Ureter (tissue), 1 donor: ENCODE measurements around the gene CDKAL1. TPM values are rescaled to one million over a fixed set of nuclear protein-coding genes. Genes with fewer than 3 reads are reported as not detected.
A peak's percentile ranks its signal among the peaks of the same experiment; 100 is the strongest.

Experiments used
- DNase-seq: peaks from one replicate; pipeline ENCODE4 v3.0.0-alpha.2; 2020; ENCODE audit warnings: low spot score
- total RNA-seq: library from RNA; stranded (reverse); gene quantifications from one replicate; pipeline ENCODE4 v1.2.4, GENCODE V29; 2023
- donor health status: DM: yes; HTN: yes; CAD: no.

CDKAL1 gene
- total RNA-seq, 1 donor from 2014 or later = 23.4 TPM

DNA sequence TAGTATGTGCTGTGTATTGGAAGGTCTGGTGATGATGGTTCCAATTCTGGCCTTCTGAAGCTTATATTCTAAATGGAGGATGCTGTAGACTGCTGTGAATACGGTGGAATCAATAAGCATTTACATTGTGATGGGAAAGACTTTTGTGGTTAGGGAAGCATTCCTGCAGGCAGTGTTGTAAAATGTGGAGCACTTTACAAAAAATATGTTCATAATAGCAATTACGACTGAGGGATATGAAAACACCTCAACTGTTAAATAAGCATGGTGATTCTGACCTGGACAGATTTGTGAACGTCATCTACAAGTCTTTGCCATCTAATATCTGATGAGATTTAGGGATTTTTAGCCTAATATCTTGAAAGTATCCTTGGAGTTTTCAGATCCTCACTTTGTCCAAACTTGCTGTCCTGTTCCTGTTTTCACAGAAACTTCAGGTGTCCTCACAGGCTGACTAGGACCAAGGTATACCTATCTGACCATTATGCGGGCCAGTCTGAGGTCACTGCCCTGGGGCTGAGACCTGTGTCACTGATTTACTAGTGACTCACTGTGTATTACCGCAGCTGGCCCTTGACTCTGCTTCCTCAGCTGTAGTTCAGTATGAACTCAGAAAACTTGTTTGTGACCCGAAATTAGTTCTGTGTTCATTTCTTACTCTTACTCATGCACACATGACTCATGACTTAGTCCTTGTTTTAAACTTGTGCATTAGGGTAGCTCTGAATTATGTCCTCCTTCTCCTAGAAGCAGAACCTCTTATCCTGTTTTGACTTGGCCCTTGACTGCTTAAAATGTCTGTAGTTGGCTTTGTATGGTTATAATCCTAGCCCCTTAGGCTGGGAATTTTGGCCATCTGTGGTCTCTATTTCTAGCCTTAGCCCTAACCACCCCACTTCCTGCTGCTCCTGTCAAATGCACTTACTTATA is 343.0 kb downstream of the CDKAL1 start:
- DNase-seq = peak; percentile 56

DNA sequence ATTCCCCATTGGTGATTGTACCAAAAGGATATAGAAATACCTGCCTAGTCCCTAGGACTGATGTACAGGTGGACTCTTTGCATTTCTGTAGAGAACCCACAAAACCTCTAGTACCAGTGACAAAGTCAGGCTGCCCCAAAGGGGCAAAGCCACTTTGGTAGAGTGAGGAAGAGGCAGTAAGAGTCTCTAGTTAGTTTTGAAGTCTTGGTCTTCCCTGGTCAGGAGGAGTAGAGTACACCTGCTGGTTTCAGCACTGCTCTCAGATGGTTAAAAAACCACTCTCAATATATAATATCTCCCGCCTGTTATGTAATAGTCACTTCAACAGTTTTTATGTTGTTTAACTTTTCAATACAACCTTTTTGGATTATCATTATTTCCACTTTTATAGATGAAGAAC is 344.9 kb downstream of the CDKAL1 start:
- DNase-seq = no peak

DNA sequence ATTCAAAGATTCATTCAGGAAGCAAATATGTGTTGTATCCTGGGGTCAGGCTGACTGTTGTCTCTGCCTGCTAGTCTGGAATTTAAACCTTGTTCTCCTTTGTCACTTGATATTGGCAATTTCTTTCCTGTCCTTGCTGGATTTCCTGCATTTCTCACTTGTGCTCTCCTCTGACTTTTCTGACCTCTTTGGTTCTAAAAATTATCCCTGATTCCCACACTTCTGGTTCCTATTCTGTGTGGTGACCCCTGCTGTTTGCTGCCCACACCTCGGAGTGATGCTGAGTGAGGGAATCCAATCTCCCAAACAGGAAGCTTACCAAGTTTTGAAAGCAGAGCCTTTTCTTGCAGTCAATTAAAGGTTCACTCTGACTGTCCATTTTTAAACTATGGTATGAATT is 345.3 kb downstream of the CDKAL1 start:
- no peak for DNase-seq

DNA sequence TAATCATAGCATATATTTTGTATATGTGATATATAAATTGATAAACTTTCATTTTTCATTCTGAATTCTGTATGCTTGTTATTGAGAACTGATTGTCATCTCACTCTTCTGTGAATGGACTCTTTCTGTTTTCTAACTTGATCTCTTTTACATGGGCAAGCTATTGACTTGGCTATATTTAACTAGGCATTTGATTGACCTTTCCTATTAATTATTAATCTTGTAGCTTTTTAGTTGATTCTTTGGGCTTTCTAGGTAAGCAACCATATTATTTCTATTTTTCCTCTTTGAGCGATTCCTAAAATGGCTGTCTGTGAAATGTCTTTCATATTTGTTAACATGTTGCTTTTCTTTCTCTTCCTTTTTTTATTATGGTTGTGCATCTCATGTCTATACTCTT is 347.1 kb downstream of the CDKAL1 start:
- no peak for DNase-seq

DNA sequence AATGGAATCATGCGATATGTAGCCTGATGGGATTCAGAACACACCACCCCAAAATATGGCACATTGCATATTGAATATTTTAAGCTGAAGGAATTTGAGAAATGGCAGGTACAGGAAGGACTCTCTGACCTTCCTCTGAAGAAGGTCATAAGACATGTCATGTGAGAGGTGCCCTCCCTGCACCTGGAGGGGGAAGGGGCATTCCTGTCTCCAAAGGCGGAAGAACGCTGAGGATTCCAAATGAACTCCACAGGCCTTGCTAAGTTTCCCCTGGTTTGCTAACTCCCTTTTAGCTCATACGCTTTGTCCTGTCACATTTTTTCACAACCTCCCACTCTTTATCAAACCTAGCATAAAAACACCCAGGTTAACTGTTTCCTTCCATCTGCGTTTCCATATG is 347.8 kb downstream of the CDKAL1 start:
- DNase-seq = no peak

DNA sequence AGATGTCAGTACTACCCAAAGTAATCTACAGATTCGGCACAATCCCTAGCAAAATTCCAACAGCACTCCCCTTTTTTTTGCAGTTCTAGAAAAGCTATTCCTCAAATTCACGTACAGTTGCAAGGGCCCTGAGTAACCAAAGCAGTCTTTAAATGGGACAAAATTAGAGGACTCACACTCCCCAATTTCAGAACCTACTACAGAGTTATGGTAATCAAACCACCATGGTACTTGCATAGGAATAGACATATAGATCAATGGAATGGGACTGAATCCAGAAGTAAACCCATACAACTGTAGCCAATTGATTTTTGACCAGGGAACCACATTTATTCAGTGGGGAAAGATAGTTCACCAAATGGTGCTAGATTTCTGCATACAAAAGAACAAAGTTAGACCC is 350.8 kb downstream of the CDKAL1 start:
- DNase-seq = no peak

DNA sequence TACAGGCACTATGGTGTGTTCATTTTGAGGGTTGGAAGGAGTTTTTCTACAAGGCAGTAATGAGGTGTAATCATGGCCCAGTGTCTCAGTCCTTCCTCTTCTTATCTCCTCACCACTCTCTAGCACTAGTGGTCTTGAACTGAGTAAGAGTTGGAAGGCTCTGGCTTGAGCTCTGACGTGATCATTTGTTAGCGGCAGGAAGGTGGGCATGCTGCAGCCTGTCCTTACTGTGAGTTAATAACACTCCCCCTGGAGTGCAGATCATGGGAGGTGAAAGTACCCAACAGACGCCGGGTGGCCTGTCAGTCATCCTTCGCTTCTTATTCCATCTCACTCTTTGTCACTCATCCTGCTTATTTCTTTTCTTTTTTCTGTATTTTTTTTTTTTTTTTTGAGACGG is 356.9 kb downstream of the CDKAL1 start:
- DNase-seq = no peak

DNA sequence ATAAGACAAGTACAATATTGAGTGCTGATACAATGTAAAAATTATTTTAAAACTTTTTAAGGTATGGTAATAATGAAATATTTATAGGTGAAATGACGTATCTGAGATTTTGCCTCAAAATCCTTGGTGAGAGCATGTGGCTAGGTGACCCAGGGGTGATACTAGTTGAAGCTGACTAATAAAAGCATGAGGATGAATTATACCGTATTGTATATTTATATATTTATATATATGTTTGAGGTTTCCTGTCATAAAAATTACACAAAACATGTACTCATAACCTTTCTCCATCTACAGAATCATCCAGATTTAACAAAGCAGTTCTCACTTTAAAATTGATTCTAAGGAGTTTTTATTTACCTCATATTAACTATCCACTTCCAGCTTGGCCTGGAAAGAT is 358.1 kb downstream of the CDKAL1 start:
- no peak for DNase-seq

DNA sequence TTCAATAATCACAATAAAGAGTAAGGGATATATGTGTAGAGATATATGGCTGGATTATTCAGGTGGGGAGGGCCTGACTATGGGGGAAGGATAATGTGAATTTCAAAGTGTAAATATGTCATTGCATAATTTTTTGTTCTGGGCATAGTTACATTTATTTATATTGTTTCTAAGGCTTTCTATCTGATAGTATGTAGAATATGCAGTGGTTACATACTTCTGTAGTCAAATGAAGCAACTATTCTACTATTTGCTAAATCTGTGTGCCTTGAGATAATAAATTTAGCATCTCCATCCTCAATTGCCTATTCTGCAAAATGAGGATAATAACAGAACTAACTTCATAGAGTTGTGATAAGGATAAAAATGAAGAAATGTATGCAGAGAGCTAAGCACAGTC is 359.2 kb downstream of the CDKAL1 start:
- DNase-seq = no peak

DNA sequence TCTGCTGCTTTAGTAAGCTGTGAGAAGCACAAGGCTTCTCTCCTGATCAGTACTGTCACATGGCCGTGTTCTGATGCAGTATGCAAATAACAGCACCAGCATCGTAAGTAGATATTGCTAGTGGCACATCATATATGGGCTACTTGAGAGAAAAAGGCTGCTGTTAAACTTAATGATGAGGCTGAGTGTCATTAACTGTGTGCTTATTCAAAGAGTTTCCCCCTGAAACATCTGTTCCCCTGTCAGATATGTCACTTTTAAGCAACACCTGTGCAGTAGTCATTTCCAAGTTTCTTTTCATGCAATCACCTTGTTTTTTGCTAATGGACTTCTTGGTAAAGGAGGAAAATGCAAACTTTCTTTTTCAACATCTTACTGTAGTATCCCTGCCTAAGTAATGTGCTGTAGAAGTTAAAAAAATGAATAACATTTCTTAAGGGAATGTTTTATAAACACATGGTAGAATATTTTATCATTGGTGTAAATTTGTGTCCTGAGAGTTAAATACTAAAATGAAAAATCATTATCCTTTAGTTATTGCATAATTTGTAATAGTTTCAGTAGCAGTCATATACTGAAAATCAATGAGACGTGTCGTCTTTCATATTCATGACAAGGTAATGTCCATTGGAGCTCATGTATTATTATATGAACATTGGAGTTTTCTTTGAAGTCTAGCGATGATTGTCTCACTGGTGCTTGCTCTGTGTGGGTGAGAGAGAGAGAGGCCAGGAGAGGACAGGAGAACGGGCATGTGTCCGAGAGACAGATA is 366.3 kb downstream of the CDKAL1 start:
- DNase-seq = no peak

DNA sequence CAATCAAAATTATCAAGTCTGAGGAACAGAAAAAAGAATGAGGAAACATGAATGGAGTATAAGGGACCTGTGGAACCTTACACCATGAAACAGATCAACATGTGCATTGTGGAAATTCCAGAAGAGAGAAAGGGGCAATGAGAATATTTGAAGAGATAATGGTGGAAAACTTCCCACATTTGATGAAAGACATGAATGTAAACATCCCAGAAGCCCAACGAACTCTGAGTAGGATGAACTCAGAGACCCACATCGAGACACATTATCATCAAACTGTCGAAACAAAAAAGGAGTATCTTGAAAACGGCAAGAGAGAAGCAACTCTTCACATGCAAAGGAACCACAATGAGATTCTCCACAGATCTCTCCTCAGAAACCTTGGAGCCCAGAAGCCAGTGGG is 371.1 kb downstream of the CDKAL1 start:
- DNase-seq = no peak

DNA sequence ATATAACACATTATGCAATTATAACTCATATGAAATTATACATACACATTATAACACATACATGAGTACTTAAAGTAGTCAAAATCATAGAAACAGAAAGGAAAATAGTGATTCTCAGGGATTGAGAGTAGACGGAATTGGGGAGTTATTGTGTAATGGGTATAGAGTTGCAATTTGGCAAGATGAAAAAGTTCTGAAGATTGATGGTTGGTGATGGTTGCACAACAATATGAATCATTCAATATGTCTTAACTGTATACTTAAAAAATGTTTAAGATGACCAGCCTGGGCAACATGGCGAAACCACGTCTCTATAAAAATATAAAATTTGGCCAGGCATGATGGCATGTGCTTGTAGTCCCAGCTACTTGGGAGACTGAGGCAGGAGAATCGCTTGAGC is 372.7 kb downstream of the CDKAL1 start:
- DNase-seq = no peak

DNA sequence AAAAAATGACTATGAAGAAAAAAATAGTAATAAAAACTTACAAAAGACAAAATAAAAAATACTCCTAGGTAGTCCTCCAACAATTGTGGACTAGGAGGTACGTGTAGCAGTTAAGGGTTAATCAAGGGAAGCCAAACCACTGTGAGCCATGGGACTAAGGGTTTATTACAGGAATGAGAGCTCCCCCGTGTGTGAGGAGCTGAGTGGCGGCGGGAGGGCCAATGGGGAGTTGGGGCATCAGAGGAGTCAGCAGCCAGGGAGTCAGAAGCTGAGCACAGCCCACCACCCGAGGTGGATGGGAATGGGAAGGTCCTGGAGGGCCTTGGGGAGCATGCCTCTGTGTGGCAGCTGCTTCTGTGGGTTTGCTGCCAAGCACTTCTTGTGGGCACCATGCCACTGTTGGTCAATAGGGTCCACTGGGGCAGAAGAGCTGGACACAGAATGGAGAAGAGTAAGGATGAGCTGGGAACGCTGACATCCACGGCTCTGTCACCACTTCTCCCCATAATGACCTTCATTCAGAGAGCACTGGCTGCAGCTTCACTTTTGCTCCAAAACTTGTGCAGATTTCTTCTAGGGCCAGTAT is 373.3 kb downstream of the CDKAL1 start:
- no peak for DNase-seq

DNA sequence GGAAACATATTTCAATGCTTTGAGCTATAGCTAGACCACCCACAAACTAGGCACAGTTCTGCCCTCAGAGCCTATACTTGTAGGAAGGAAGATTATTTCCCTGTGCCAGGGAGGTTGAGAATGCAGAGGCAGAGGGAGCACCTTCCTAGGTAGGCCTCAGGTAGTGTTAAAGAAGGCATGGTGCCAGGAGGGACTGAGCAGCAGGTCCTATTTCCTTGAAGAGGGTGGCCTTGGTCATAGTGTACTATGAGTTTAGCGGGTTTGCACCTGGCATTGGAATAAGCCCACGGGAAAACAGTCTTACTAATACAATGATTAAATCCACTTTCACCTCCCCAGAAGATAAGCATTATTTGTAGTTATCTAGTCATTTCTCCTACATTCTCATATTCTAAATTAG is 375.4 kb downstream of the CDKAL1 start:
- no peak for DNase-seq

DNA sequence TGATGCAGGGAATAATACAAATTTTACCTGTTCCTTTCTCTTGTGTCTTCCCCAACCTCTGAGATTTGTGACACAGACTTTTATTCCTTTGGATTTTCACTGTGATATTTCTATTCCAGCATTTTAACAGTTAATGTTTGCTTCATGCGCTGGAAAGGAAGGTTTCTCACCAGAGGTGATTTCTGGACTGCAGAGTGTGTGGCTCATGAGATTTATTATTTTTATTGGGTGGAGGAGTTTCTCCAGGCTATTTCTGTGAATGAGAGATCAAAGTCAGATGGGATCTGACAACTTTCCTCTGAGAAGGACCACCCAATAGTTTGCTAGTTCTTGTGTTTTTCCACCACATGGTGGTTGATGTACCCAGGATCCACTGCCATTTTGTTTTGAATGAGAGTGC is 377.5 kb downstream of the CDKAL1 start:
- DNase-seq = no peak

DNA sequence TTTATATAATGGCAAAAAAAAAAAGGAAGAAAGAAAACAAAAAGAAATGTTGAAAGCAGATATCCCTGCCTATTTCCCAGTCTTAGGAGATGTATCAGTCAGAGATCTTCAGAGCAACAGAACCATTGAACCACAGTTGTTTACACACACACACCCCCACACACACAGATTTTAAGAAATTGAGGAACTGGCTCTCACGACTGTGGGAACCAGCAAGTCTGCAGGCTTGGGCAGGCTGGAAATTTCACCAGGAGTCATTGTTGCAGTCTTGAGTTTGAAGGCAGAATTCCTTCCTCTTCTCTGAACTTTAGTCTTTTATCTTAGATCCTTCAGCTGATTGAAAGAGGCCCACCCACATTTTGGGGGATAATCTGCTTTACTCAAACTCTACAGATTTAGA is 380.9 kb downstream of the CDKAL1 start:
- DNase-seq = no peak

DNA sequence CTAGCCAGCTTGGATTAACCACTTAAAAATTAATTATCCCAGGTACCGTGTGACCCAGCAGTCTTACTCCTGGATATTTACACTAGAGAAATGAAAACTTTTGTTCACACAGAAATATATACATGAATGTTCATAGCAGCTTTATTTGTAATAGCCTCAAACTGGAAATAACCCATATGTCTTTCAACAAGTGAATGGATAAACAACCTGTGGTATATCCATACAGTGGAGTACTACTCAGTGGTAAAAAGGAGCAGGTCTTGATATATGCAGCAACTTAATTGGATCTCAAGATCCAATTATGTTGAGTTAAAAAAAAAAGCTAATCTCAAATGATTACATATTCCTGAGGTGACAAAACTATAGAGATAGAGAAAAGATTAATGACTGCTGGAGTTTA is 381.4 kb downstream of the CDKAL1 start:
- no peak for DNase-seq

DNA sequence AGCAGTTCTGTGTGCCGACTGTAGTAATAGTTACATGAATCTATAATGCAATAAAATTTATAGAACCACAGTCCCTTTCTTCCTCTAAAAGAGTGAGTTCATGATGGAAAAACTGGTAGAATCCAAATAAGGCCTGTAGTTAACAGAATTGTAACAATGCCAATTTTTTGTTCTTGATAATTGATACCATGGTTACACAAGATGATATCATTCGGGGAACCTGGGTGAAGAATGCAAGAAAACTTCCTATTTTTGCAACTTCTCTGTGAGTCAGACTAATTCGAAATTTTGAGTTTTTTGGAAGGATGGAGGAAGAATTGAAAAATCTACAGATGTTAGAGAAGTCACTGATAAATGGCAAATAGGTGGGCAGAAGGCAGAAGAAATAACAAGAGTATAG is 381.8 kb downstream of the CDKAL1 start:
- DNase-seq = no peak

DNA sequence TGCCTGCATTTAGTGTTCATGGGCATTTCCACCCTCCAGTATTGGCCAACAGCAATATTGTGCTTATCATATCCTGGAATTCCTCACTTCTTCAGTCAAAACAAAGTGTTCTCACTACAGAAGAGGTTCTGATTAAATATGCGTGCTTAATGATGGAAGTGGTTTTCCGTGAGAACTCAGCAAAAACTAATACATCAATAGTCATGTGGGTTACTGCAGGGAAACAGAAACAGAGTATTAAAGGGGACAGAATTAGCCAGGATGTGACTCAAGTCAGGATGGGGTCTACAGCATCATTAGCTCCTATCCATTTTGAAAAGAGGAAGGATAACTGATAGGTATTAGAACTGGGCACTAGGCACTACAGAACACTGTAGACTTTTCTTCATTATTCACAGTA is 384.6 kb downstream of the CDKAL1 start:
- DNase-seq = no peak

DNA sequence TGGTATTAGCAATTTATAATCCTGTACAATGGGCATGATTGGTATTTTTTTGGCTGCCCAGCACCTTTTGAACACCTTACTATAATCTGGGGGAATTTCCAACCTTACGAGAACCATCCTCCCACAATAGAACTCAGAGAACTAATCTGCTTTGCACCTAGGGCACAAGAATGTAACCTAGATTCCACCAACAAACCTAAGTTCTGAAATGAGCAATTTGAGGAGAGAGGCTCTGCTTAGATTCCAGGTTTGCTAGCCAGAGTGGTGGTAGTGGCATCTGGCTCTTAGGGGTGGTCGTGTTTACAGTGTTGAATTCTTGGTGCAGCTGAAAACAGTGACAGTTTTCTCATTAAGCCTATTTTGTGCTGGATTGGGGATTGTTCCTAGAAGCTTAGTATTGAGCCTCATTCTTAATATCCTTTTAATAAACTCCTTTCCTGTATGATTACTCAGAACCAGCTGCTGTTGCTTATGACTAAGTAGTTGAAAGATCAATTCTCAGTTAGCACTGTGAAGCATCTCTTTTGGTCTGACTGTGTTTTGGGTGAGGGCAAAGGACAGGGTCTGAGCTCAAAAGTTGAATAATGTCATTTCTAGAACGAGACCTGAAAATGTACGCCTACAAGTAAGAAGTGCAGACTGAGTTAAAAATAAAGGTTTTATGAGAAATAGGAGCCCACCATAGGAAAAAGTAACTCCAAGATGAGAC is 385.6 kb downstream of the CDKAL1 start:
- DNase-seq = no peak

DNA sequence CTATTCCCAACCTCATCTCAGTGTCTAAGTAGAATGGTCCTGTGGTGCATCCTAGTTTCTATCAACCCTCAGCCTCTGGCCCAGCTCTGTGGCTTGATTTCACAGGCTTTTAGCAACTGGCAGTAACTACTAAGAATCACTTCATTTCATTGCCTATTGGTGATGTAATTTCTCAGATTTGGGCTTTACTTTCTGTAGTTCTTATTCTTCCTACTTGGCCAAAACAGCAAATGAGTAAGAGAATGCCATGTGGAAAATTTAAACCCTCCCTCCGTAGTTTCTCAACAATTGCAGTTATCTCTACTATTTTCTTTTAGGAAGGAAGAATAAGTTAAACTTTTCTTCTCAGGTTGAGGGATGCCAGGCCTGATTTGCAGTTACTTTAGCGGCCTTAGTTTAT is 387.3 kb downstream of the CDKAL1 start:
- DNase-seq = no peak

DNA sequence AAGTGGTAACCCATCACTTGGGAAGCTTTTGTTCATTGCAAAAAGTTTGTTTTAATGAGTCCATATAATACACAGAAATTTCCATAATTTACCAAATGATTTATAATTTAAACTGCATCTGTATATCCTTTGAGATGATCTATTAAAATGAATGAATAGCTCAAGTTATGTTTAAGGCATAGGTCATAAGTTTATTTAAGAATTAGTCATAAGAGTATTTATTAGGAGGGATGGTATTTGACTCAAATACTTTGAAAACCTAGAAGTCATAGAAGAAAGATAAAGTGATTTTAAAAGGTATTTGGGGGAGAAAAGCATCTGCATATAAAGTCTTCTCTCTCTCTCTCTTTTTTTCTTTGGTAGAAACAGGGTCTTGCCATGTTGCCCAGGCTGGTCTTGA is 388.5 kb downstream of the CDKAL1 start:
- DNase-seq = no peak
